ENCODE results near the gene ZNF544.

ZNF544 gene

GRCh38 chr19:58228585-58229254 is at the start of gene ZNF544:
Gene ZNF544, plus strand, starts transcription at chr19:58228914. Its CDS starts 15,110 bp downstream, at chr19:58244024.
- DNase-seq: peak; percentile 53

- DNase-seq: peak; percentile 69
These were observed 46.7 kb upstream of the ZNF544 start for GRCh38 chr19:58181902-58182576.

- DNase-seq: peak; percentile 92
These were observed 46.1 kb upstream of the ZNF544 start for GRCh38 chr19:58182577-58182988.

- peak; percentile 95 for DNase-seq
These were observed 45.5 kb upstream of the ZNF544 start, which contains the start of gene ZNF274 for GRCh38 chr19:58182989-58183816. Gene ZNF274, plus strand, starts transcription at chr19:58183061. Its CDS starts 905 bp downstream, at chr19:58183966.

GRCh38 chr19:58183817-58184215 is 44.9 kb upstream of the ZNF544 start:
- peak; percentile 74 for DNase-seq

GRCh38 chr19:58196901-58197616 is 31.7 kb upstream of the ZNF544 start:
- DNase-seq: peak; percentile 15

GRCh38 chr19:58203814-58204475 is 24.8 kb upstream of the ZNF544 start:
- no peak for DNase-seq

- DNase-seq: no peak
These were observed 24.1 kb upstream of the ZNF544 start for GRCh38 chr19:58204566-58204965.

- DNase-seq: no peak
These were observed 19.1 kb upstream of the ZNF544 start for GRCh38 chr19:58209577-58209976.

GRCh38 chr19:58212336-58213074 is 16.2 kb upstream of the ZNF544 start:
- DNase-seq: no peak

- no peak for DNase-seq
These were observed 15.7 kb upstream of the ZNF544 start for GRCh38 chr19:58213075-58213369.

- DNase-seq: no peak
These were observed 11.6 kb upstream of the ZNF544 start for GRCh38 chr19:58217069-58217481.

- no peak for DNase-seq
These were observed 10.9 kb upstream of the ZNF544 start for GRCh38 chr19:58217607-58218391.

- peak; percentile 55 for DNase-seq
These were observed 9.8 kb upstream of the ZNF544 start for GRCh38 chr19:58218899-58219298.

- no peak for DNase-seq
These were observed 640 bp upstream of the ZNF544 start for GRCh38 chr19:58227964-58228584.

GRCh38 chr19:58229255-58229639 is 533 bp downstream of the ZNF544 start:
- DNase-seq: peak; percentile 31

GRCh38 chr19:58237324-58237723 is 8.6 kb downstream of the ZNF544 start:
- DNase-seq: no peak

GRCh38 chr19:58243351-58243750 is 14.6 kb downstream of the ZNF544 start:
- no peak for DNase-seq

- no peak for DNase-seq
These were observed 20.2 kb downstream of the ZNF544 start for GRCh38 chr19:58248886-58249285.

- DNase-seq: no peak
These were observed 23.5 kb downstream of the ZNF544 start for GRCh38 chr19:58252102-58252685.
